Measurements from ENCODE around the gene WBP1L.
"Not testable (repeated sequence)": the region's sequence is repeated elsewhere in the genome, so short reads cannot be mapped to it uniquely, and the experiment has no call there.

The WBP1L gene

DNA sequence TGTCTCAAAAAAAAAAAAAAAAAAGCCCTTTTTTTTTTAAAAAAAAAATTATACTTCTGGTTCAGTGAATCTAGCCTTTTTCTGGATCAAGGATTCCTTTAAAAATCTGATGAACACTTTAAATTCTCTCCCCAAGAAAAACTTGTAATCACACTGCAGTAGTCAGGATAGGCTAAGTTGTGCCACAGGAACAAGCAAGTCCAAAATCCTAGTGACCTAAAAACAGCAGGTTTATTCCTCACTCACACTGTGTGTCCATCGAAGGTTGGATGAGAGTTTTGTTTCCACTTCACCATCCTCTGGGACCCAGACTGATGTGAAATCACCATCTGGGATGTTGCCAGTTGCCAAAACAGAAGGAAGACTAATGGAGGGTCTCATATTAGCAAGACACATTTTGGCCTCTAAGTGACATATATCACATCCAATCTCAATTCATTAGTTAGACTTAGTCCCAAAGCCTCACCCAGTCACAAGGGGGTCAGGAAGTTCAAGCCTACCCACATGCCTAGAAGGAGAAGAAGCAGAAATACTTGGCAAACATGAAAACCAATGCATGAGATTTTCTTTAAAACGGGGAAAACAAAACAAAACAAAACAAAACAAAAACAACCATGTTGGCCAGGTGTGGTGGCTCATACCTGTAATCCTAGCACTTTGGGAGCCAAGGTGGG, 60.8 kb downstream of the WBP1L start:
- no peak for DNase-seq (ENCODE audit: low read depth in 1 of 2, low spot score in 1 of 2)

DNA sequence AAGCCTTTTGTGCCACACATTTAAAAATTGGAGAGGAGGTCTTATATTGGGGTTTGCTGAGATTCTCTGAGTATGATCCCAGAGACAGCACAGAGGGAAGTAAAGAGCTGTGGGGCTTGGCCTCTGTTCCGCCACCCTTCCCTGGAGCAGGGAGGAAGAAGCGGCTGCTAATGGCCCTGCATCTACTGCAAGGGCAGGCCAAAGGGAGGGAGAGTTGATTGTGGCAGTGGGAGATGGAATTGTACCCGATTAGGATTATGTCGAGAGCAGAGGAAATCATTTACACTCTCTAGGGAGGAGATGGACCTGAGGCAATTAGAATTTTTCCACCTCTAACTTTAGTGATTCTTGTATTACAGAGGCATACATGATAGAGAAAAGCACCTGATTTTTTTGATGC, 64.6 kb downstream of the WBP1L start:
- DNase-seq (ENCODE audit: low read depth in 1 of 2, low spot score in 1 of 2), result no peak

DNA sequence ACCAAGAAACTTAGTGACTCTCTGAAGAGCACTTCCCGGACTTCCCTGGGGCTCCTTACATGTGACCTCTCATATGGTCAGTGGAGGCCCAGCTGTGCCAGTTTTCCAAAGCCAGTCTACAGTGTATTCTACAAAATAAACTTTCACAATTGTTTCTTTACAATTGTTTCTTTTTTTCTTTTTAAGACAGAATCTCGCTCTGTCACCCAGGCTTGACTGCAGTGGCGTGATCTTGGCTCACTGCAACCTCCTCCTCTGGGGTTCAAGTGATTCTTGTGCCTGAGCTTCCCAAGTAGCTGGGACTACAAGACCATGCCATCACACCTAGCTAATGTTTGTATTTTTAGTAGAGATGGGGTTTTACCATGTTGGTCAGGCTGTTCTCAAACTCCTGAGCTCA, 67.6 kb downstream of the WBP1L start:
- DNase-seq (ENCODE audit: low read depth in 1 of 2, low spot score in 1 of 2), result no peak

DNA sequence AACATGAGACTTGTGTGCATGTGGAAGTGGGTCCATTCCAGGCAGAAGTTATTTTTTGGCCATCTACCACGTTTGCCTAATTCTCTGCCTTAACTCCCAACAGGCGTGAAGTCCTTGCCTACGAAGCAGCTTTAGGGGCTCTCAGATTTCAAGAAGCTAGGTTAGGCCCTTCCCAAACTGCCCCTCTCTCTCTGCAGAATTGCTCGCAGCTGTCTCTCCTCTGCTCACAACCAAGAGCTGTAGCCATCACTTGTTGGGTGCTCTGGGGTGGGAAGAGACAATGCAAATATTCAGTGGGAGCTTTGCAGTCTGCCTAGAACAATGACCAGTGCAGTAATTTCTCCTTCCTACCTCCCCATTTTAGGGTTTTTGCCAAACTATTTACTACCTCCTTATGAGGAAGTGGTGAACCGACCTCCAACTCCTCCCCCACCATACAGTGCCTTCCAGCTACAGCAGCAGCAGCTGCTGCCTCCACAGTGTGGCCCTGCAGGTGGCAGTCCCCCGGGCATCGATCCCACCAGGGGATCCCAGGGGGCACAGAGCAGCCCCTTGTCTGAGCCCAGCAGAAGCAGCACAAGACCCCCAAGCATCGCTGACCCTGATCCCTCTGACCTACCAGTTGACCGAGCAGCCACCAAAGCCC, 68.6 kb downstream of the WBP1L start:
- DNase-seq (ENCODE audit: low read depth in 1 of 2, low spot score in 1 of 2), result no peak

DNA sequence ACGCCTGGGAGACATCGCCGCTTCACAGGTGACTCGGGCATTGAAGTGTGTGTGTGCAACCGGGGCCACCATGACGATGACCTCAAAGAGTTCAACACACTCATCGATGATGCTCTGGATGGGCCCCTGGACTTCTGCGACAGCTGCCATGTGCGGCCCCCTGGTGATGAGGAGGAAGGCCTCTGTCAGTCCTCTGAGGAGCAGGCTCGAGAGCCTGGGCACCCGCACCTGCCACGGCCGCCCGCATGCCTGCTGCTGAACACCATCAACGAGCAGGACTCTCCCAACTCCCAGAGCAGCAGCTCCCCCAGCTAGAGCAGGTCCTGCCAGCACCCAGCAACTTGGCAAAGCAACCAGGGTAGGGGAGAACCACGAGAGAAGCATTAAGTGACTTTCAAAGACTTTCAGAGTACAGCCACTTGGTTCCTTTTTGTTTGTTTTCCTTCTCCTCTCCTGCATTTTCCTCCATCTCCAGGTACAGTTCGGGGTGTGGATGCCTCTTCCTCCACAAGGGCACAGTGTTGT, 69.3 kb downstream of the WBP1L start:
- DNase-seq (ENCODE audit: low read depth in 1 of 2, low spot score in 1 of 2), result no peak

DNA sequence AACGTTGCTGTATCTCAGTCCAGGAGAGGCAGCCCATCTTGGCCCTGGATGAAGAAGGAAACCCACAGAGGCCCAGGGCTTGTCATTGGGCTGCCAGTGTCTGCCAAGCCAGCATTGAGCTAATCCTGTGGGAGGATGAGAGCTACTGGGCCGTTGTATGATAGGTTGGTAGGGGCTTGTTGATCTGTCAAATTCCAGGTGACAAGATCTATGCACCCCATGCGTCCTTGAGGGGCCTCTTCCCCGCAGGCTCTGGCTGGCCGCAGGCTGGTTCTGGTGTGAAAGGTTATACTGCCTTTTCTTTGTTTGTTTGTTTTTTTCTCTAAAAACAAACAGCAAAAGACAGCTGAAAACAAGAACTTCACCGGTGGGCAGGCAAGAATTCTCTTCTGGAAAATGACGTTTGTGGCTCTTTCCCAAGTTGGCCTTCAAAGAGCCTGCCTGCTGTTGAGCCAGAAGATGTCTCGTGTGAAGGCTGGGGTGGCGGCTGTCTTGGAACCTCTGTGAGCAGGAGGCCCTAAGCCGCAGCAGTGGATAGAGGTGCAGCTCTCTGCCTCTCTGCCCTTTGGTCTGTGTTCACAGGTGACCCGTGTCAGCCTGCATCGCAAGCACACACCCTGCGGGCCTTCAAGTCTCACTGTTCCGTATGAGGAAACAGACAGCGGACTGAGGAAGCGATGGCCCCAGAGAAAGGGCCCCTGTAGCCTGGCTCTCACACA, 70.1 kb downstream of the WBP1L start:
- DNase-seq (ENCODE audit: low read depth in 1 of 2, low spot score in 1 of 2), result no peak

DNA sequence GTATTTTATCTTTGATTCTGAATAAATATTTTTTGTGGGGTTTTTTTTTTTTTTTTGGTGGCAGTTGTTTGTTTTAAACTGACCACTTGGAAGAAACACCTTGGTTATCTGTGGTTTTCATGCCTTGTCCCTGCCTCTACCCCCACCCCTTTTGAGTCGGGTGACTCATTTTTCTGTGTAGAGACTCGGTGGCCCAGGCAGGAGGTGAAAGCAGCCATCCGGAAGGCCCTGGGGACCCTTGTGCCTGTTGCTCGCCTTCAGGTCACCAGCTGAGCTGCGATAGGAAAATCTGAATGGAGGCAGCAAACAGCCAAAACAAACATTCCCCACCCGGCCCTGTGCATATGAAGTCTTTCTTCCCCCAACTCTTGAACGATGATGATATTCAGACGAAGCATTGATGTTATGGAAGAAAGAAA, 70.7 kb downstream of the WBP1L start:
- no peak for DNase-seq (ENCODE audit: low read depth in 1 of 2, low spot score in 1 of 2)

DNA sequence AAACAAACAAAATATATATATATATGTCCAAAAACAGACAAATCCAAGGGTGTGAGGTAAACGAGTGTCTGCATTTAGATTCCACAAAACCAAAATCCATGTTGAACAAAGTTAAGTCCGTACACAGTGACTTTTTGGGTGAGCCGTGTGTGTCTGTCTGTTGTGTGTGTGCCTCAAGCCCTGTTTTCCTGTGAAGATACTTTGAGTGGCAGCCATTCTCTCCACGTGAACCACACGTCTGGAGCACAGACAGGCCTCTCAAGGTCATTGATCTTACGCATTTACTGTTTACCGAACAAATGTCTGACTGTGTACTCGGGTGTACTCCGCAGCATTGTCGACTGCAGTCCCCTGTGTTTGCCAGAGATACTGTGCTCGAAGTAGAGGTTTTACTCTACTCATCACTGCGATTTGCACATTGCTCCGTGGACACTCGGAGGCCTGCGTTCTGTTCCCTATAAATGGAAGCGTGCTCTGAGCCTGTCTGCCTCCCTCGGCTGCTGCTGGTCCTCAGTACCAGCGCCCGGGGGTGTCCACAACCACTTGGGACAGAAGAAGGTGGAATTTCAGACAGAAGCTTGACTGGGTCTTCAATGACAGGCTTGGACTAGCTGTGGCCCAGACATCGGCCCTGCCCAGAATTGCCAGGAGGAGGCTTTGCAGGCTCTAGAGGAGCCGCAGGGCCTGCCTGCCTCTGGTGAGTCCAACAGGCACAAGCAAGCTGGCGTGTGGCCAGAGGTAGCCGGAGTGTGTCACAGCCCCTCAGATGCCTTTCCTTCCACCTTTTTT, 71.3 kb downstream of the WBP1L start:
- no peak for DNase-seq (ENCODE audit: low read depth in 1 of 2, low spot score in 1 of 2)

DNA sequence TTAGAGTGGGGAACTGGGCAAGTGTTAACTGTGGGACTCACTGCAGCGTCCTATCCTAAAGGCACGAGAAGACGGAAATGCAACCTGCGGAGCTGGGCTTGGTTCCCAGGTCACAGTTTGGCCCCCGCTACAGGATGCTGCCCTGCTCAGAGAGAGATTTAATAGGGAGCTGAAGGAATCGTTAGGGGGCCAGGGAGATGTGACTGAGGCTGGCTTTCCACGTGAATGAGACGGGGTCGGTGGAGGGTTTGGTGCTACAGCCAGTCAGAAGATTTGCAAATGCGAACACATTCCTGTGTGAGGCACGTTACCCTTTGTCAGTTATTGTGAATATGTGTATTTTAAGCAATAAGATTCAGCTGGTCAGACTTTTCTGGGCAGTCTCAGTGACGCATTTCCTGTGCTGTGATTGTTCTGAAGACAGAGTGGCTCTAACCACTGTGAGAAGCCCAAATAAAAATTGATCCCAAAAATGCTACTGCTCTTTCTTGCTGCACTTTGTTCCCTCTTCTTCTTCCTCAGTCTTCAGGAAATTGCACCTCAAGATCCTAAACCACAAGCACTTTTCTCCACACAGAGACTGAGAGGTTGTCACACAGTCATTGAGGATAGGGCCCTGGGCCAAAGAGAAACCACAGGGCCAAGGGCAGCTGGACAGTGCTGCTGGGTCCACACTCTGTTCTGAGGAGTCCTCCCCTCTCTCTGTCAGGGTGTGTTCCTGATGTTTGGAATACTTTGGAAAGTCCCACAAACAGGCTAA, 72.2 kb downstream of the WBP1L start:
- no peak for DNase-seq (ENCODE audit: low read depth in 1 of 2, low spot score in 1 of 2)

DNA sequence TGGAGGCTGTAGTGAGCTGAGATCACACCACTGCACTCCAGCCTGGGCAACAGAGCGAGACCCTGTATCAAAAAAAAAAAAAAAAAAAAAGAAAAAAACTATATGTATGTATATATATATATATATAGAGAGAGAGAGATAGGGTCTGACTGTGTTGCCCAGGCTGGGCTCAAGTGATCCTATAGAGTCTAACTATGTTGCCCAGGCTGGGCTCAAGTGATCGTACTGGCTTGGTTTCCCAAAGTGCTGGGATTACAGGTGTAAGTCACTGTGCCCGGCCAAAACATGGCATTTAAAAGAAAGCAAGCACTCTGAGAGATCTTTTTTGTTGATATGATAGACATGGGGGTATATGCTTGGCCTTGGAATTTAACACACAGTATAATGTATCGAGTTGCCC, 73.4 kb downstream of the WBP1L start:
- DNase-seq (ENCODE audit: low read depth in 1 of 2, low spot score in 1 of 2), result no peak

DNA sequence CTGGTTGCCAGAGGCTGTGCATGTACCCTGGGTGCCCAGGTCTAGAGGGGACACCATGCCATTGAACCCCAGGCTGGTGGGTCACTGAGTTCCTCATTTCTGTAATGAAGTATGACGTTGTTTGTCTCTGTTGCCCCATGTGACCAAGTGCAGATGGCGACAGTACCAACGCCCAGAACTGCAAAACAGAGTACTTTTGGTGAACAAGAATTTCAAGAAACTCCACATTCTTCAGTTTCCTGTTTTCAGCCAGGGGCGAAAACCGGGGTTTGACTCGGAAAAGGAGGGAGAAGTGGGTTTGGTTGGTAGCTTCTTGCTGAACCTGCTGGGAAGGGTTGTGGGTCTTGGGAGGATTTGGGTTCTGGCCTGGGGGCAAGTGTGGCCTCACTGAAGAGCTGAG, 75.3 kb downstream of the WBP1L start:
- no peak for DNase-seq (ENCODE audit: low read depth in 1 of 2, low spot score in 1 of 2)

DNA sequence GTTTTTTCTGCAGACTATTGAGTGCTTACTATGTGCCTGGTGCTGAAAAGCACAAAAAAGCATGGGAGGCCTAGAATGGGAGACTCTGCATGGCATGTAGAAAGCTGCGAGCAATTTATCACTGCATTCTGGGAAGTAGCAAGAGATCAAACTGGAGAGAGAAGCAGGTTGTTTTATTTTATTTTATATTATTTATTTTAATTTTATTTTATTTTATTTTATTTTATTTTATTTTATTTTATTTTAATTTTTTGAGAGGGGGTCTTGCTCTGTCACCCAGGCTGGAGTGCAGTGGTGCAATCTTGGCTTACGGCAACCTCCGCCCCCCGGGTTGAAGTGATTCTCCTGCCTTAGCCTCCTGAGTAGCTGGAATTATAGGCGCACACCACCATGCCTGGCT, 76.3 kb downstream of the WBP1L start:
- not testable (repeated sequence) for DNase-seq (ENCODE audit: low read depth in 1 of 2, low spot score in 1 of 2)

DNA sequence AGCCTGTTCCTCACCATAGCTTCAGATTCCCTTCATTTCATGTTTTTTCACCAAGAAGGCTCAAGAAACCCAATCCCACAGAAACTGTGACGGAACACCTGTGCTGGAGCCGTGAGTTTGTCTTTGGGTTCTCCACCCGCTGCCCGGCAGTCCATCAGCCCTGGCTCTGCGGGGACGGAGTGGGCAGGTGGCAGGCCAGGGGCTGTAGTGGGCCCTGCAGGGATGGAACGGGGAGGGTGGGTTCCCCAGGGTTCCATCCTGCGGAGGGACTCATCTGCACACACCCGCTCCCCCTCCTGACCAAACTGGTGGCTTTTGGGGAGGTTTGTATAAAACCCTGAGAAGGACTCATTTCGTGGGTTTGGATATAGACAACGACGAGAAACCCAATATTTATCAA, 78.5 kb downstream of the WBP1L start:
- no peak for DNase-seq (ENCODE audit: low read depth in 1 of 2, low spot score in 1 of 2)

DNA sequence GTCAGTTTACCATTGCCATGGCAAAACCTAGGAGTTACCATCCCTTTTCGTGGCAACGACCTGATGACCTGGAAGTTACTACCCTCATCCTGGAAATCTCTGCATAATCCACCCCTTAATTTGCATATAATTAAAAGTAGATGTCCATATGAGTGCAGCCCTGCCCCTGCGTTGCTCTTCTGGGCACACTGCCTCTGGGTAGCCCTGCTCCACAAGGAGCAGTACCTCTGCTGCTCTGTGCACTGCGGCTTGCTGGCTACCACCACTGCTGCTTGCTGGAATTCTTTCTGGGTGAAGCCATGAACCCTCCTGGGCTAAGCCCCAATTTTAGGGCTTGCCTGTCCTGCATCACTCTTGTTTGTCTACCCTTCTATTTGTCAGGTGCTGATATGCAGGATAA, 80.9 kb downstream of the WBP1L start:
- no peak for DNase-seq (ENCODE audit: low read depth in 1 of 2, low spot score in 1 of 2)

DNA sequence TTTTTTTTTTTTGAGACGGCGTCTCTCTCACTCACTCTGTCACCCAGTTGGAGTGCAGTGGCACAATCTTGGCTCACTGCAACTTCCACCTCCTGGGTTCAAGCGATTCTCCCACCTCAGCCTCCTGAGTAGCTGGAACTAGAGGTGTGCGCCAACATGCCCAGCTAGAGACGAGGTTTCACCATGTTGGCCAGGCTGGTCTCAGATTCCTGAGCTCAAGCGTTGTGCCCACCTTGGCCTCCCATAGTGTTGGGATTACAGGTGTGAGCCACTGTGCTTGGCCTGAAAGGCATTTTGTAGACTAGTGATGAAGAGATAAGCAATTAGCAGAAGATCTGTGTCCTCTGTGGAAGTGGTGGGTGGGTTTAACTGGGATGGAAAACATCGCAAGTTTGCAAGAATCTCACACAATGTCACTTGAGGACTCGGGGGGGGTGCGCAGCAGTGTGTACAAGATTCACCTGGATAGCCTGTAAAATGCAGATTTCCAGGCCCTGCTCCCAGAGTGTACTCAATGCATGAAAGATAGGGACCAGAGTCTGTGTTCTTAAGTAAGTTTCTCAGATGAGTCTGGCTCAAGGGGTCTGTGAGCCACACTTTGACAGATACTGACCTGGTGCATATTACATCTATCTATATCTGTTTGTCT, 82.5 kb downstream of the WBP1L start:
- DNase-seq (ENCODE audit: low read depth in 1 of 2, low spot score in 1 of 2), result no peak

DNA sequence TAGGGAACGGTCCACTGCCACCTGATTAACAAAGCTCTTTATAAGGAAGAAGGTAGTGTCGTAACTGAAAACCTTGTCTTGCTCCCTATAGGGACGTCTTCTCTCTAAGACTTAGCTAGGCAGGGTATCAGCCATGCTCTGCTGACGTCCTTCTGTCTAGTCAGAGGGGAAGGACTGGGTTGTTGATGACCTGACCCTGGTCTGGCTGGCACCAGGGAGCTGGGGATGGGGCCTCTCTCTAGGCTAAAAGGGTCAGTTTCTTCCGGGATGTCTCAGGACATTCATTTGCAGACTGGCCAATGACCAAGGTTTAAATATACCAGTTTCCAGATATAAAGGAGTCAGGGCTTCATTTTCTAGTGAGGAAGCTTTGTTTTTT, 83.8 kb downstream of the WBP1L start:
- no peak for DNase-seq (ENCODE audit: low read depth in 1 of 2, low spot score in 1 of 2)

DNA sequence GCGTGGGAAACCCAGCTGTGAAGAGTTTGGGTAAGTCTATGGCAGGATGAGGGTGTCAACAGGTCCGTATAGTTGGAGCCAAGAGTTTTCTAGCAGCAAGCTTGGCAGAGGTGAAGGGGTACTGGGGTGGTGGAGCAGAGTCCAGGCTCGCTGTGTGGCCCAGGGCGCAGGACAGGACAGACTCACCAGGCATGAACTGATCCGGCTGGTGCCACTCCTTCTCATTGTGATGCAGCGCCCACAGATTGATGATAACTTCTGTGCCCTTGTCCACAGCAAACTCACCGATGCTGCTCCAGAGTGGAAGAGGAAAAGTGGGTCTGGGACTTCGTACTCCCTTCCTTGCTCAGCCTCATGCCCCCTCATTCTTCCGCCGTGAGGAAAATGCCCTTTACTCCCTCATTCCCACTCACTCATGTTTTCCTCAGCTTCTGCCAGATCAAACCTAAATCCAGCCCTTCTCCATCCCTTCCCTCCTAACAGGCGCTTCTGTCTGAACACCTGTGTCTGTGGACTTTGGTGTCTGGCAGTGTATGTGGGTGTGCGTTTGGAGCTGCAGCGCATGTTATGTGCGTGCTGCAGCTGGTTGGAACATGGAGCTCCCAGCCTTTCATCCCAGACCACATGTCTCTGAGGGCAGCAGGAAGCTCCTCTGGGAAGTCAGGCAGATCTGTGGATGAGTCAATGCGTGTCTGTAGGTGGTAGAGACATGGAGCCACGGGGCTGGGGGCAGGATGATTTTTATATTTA, 87.7 kb downstream of the WBP1L start:
- no peak for DNase-seq (ENCODE audit: low read depth in 1 of 2, low spot score in 1 of 2)

DNA sequence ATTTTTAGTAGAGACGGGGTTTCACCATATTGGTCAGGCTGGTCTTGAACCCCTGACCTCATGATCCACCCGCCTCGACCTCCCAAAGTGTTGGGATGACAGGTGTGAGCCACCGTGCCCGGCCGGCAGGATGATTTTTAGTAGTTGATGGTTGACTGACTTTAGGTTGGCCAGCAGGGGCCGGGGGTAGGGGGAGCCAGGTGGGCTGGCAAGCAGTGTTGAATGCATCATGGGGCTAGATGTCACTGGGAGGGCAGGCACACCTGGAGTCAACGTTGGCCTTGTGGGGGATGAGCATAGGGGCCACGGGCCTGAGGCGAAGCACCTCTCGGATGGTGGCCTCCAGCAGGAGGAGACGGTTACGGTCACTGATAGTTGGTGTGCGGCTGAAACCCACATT, 88.5 kb downstream of the WBP1L start:
- no peak for DNase-seq (ENCODE audit: low read depth in 1 of 2, low spot score in 1 of 2)

DNA sequence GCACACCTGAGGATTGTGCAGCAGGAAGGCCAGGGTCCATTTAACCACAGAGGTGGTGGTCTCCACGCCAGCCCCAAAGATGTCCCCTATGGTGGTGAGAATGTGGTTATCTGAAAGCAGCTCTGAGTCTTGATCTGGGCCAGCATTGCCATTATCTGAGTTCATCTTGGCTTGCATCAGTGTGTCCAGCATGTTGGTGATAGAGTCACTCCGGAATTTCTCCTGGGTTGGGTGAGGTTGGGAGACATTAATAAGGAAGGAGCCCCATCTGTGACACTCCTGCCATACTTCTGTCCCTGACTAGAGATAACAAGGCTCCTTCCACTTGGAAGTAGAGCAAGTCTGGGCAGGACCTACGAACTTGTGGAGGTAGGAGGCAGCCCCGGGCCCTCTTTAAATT, 89.2 kb downstream of the WBP1L start:
- no peak for DNase-seq (ENCODE audit: low read depth in 1 of 2, low spot score in 1 of 2)

DNA sequence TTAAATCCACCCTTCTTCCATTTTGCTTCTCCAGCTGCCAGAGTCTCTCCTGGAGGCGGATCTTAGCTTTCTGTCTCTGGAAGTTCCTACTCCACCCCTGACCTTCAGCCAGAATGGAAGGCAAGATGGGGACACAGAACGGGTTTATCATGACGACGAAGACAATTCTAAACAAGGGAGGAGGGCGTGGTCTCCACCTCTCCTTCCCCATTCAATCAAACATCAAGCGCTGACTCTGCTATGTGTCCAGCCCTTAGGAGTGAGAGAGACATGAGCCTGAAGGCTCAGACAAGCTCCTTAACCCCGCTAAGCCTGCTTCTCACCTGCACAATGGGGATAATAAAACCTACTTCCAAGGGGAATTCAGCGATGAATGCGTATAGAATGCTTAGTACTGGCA, 90.4 kb downstream of the WBP1L start:
- DNase-seq (ENCODE audit: low read depth in 1 of 2, low spot score in 1 of 2), result no peak
